HAP-1 (cell line): Measurements from ENCODE around the gene VPS33A.

Experiments
- DNase-seq, 2 experiments: peaks; one replicate each; pipeline ENCODE4 v3.0.0-alpha.2; 2016 to 2020; ENCODE audit warnings: low spot score in 2 of 2
- H3K27me3 ChIP-seq: fragments of 250-450 bp; sonication (Bioruptor Pico); 2 replicates; pipeline ENCODE4 v1.5.1; 2020; ENCODE audit warnings: low read depth, mild to moderate bottlenecking, moderate library complexity
- H3K36me3 ChIP-seq: fragments of 250-450 bp; sonication (Bioruptor Pico); replicated peaks from 2 replicates; pipeline ENCODE4 v1.5.1; 2020; ENCODE audit warnings: mild to moderate bottlenecking
- H3K4me1 ChIP-seq: fragments of 250-450 bp; sonication (Bioruptor Pico); 2 replicates; pipeline ENCODE4 v1.5.1; 2020; ENCODE audit warnings: mild to moderate bottlenecking
- H3K4me3 ChIP-seq: fragments of 250-450 bp; sonication (Bioruptor Pico); 2 replicates; pipeline ENCODE4 v1.5.1; 2020; ENCODE audit warnings: mild to moderate bottlenecking, moderate library complexity
- H3K9me3 ChIP-seq: fragments of 250-450 bp; sonication (Bioruptor Pico); 2 replicates; pipeline ENCODE4 v1.5.1; 2020; ENCODE audit warnings: mild to moderate bottlenecking, moderate library complexity
- in situ Hi-C: fragments of 300-500 bp; cut with MboI; formaldehyde crosslinking; loops from 3 replicates; pipeline ENCODE4 v1.14.3; 2020; ENCODE audit warnings: low sequenced_read_pairs, inconsistent platforms, mixed read lengths

VPS33A gene

GRCh38 chr12:122235741-122236140, 30.6 kb downstream of the VPS33A start:
- no peak for DNase-seq
- Histone ChIP-seq H3K9me3 (no peaks in the 10 kb centered on the region), H3K27me3 (no peaks in the 10 kb centered on the region), H3K36me3 (peaks cover 18% of the 10 kb centered on the region), H3K4me3 (no peak overlapping the region), H3K4me1 (no peaks in the 10 kb centered on the region)
- in situ Hi-C loops, result no loop called here

- no peak overlapping the region for H3K4me3 ChIP-seq
- in situ Hi-C loops, result no loop called here
- peaks cover 18% of the 10 kb centered on the region for H3K36me3 ChIP-seq
- no peak for DNase-seq
- H3K27me3 ChIP-seq, result no peaks in the 10 kb centered on the region
- H3K9me3 ChIP-seq, result no peaks in the 10 kb centered on the region
- H3K4me1 ChIP-seq, result peaks cover 4% of the 10 kb centered on the region
Measured at GRCh38 chr12:122232691-122233090, 33.6 kb downstream of the VPS33A start.

DNA sequence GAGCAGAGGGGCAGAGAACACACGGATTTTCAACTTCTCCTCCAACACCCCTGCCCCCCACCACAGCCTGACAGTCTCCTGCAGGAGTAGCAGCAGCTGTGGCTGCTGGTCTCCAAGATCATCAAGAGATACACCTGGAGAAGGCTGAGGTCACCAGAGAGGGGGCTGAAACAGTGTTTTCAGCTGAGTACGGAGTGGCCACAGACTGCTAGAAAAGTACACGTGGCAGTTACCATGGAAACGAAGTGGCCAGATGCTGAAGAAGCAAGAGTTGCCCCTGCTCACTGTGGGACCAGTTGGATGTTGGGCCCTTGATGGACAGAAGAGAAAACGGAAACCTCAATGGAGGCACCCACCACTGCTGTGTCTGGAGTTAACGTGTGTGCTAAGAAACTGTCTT, 35.5 kb downstream of the VPS33A start:
- no peak overlapping the region for H3K4me3 ChIP-seq
- peaks cover 18% of the 10 kb centered on the region for H3K36me3 ChIP-seq
- peaks cover 8% of the 10 kb centered on the region for H3K4me1 ChIP-seq
- DNase-seq, result no peak
- no peaks in the 10 kb centered on the region for H3K27me3 ChIP-seq
- H3K9me3 ChIP-seq, result no peaks in the 10 kb centered on the region
- in situ Hi-C loops, result no loop called here

DNA sequence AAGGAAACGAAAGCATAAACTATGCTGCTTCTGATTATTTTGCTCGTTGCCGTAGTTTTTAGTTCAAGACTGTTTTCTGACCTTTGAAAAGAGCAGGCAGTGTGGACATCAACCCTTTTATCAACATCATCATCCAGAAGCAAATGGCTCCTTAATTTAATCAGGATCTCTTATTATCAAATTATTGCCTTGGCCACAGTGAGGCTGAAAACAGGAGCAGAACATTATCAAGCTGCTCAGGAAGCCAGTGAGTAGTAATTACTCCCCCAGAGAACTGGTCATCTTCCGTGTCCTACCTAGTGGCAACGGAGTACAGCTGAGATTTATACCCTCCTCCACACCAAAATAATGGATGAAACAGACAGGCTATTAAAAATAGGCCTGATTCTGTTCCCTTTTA, 38.2 kb downstream of the VPS33A start:
- no peak for DNase-seq
- Histone ChIP-seq H3K4me3 (no peak overlapping the region), H3K4me1 (peaks cover 18% of the 10 kb centered on the region), H3K36me3 (peaks cover 17% of the 10 kb centered on the region; the same call in 1 of the 2 replicates), H3K27me3 (no peaks in the 10 kb centered on the region), H3K9me3 (no peaks in the 10 kb centered on the region)
- in situ Hi-C loops, result no loop called here

GRCh38 chr12:122227341-122227740, 39.0 kb downstream of the VPS33A start:
- no peaks in the 10 kb centered on the region for H3K9me3 ChIP-seq
- peaks cover 17% of the 10 kb centered on the region for H3K36me3 ChIP-seq
- H3K27me3 ChIP-seq, result no peaks in the 10 kb centered on the region
- peaks cover 19% of the 10 kb centered on the region for H3K4me1 ChIP-seq
- in situ Hi-C loops, result no loop called here
- no peak overlapping the region for H3K4me3 ChIP-seq
- no peak for DNase-seq

- Histone ChIP-seq H3K4me1 (peaks cover 19% of the 10 kb centered on the region), H3K4me3 (peak overlapping the region; percentile 12; the same call in 1 of the 2 replicates), H3K27me3 (no peaks in the 10 kb centered on the region), H3K36me3 (peaks cover 19% of the 10 kb centered on the region), H3K9me3 (no peaks in the 10 kb centered on the region)
- peak in 1 of 2 experiments; percentile 13 for DNase-seq
- in situ Hi-C loops, result no loop called here
Measured at GRCh38 chr12:122226366-122227125, 39.7 kb downstream of the VPS33A start.

DNA sequence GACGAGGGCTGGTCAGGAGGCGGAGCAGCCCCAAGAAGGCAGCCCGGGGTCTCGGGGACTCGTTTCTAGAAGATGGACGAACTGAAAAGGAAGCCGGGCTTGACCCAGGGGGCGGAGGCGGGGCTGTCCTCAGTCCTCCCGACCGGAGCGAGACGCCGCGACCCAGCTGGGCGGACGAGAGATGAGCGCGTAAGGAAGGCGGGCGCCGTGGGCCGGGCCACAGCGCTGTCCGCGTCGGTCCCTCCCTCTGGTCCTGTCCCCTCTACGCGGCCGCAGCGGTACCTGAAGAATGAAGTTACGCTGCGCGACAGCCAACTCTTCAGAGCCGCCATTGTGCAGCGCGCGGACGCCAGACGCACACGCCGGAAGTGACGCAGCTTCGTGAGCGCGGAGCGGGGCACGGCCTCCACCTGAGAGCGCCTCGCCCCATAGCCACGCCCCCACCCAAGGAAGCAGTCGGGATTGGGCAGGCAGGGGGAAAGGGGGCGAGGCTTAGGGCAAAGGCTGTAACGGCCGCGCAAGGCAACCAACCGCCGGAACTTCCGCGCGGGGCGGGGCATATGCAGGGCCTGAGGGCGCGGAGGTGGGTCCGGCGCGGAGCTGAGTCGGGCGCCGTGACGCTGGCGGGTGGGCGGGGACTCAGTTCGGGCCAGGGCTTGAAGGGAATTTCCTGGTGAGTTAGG, 40.5 kb downstream of the VPS33A start, which contains the start of gene DIABLO:
Gene DIABLO (minus strand): TSS at position 370 of the 683 bp plus-strand sequence. CDS start 38 bp downstream, at position 332.
- peak within 1 kb of the TSS; percentile 96 for H3K4me3 ChIP-seq
- DNase-seq, result peak; percentile 99 to 100
- H3K9me3 ChIP-seq, result no peaks in the 10 kb centered on the region
- peaks cover 19% of the 10 kb centered on the region for H3K4me1 ChIP-seq
- in situ Hi-C loops, result no loop called here
- peaks cover 26% of the 10 kb centered on the region for H3K36me3 ChIP-seq
- H3K27me3 ChIP-seq, result no peaks in the 10 kb centered on the region

DNA sequence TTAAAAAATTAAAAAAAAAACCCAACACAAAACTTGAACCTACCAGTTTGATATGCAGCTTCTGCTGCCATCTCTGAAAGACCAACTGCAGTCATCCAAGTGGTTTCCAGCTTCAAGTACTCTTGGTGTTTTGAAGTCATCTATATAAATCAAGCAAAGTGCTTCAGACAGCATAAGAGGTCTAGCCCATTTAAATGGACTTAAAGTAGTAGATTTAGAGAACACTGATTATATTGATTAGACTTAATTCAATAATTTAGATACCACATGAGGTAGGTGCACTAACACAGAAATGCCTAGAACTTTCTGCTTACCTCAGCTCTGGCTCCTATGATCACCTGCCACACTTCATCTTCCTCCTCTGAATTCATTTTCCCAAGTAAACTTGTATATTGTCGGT, 49.8 kb downstream of the VPS33A start:
- Histone ChIP-seq H3K4me3 (no peak overlapping the region), H3K36me3 (peaks cover 80% of the 10 kb centered on the region), H3K9me3 (no peaks in the 10 kb centered on the region), H3K4me1 (no peaks in the 10 kb centered on the region), H3K27me3 (no peaks in the 10 kb centered on the region)
- no peak for DNase-seq
- in situ Hi-C loops, result no loop called here

- H3K9me3 ChIP-seq, result no peaks in the 10 kb centered on the region
- no peak overlapping the region for H3K4me3 ChIP-seq
- in situ Hi-C loops, result no loop called here
- no peaks in the 10 kb centered on the region for H3K27me3 ChIP-seq
- no peaks in the 10 kb centered on the region for H3K4me1 ChIP-seq
- DNase-seq, result no peak
- H3K36me3 ChIP-seq, result peaks cover 78% of the 10 kb centered on the region
Measured at GRCh38 chr12:122215771-122216170, 50.5 kb downstream of the VPS33A start.

DNA sequence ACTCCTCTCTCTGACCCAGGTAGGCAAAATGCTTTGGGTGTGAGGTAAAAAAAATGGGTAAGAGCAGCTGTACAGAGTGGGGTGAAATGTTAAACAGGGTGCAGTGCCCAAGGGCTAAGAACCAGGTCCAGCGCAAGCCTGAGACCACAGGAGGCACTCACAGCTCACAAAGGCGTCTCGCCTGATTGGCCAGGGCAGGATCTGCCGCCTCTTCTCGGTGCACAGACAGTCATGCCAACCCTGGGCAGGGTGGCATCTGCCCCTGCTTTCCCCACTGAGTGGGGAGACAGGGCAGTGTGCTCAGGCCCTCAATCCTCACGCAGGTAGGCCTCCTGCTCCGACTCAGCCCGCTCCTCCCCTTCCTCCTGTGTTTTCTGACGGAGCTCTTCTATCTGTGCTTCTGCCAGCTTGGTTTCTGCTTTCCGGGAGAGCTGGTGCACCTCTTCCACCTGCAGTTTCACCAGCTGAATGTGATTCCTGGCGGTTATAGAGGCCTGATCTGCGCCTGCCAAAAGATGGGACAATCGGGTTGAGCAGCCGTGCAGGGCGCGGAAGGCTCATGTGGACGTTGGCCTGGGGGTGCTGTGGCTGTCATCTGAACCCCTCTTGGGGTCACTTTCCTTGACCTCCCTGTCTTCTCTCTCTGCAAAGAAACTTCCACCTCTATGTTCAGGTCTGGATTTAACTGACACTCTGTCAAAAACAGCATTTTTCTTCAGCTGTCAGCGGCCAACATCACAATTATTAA, 58.0 kb downstream of the VPS33A start:
- in situ Hi-C loops, result no loop called here
- Histone ChIP-seq H3K9me3 (no peaks in the 10 kb centered on the region), H3K36me3 (peaks cover 49% of the 10 kb centered on the region), H3K4me1 (no peaks in the 10 kb centered on the region), H3K27me3 (no peaks in the 10 kb centered on the region), H3K4me3 (no peak overlapping the region)
- no peak for DNase-seq

GRCh38 chr12:122207391-122207790, 58.9 kb downstream of the VPS33A start:
- no peaks in the 10 kb centered on the region for H3K9me3 ChIP-seq
- in situ Hi-C loops, result no loop called here
- no peak for DNase-seq
- 0 out of 2 replicates have a peak, but pooled peaks cover 4% of the 10 kb centered on the region for H3K4me1 ChIP-seq
- peaks cover 43% of the 10 kb centered on the region for H3K36me3 ChIP-seq
- H3K27me3 ChIP-seq, result no peaks in the 10 kb centered on the region
- H3K4me3 ChIP-seq, result no peak overlapping the region

GRCh38 chr12:122206976-122207375, 59.3 kb downstream of the VPS33A start:
- H3K9me3 ChIP-seq, result no peaks in the 10 kb centered on the region

GRCh38 chr12:122206111-122206881, 60.0 kb downstream of the VPS33A start:
- in situ Hi-C loops, result no loop called here
- no peaks in the 10 kb centered on the region for H3K27me3 ChIP-seq
- H3K4me3 ChIP-seq, result no peak overlapping the region
- no peak for DNase-seq
- 0 out of 2 replicates have a peak, but pooled peaks cover 4% of the 10 kb centered on the region for H3K4me1 ChIP-seq
- no peaks in the 10 kb centered on the region for H3K9me3 ChIP-seq
- peaks cover 34% of the 10 kb centered on the region for H3K36me3 ChIP-seq

More at GRCh38 chr12:122206976-122207375, 59.3 kb downstream of the VPS33A start:
- 0 out of 2 replicates have a peak, but pooled peaks cover 4% of the 10 kb centered on the region for H3K4me1 ChIP-seq
- no peak for DNase-seq
- H3K27me3 ChIP-seq, result no peaks in the 10 kb centered on the region
- no peak overlapping the region for H3K4me3 ChIP-seq
- peaks cover 39% of the 10 kb centered on the region for H3K36me3 ChIP-seq
- in situ Hi-C loops, result no loop called here
